NCI-H146 treated with DMSO at 0.1 percent for 48 hours (cell line): ENCODE results near the gene EXOC8.

Source experiments
- DNase-seq: peaks from one replicate; lab custom pipeline; 2025; ENCODE audit not compliant: unreplicated experiment; lab: John Stamatoyannopoulos, UW

The EXOC8 gene

DNA sequence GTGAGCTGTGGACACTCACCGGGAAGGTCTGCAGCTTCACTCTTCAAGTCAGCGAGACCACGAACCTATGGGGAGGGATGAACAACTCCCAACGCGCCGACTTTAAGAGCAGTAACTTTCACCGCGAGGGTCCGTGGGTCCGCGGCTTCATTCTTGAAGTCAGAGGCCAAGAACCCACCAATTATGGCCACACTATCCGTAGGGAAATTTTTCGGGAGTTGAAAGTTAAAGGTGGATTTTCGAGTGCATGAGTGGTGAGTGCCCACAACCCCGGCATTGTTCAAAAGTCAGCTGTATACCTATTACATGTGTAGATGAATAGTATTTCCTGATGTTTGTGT, 19.7 kb downstream of the EXOC8 start:
- DNase-seq, result no peak

DNA sequence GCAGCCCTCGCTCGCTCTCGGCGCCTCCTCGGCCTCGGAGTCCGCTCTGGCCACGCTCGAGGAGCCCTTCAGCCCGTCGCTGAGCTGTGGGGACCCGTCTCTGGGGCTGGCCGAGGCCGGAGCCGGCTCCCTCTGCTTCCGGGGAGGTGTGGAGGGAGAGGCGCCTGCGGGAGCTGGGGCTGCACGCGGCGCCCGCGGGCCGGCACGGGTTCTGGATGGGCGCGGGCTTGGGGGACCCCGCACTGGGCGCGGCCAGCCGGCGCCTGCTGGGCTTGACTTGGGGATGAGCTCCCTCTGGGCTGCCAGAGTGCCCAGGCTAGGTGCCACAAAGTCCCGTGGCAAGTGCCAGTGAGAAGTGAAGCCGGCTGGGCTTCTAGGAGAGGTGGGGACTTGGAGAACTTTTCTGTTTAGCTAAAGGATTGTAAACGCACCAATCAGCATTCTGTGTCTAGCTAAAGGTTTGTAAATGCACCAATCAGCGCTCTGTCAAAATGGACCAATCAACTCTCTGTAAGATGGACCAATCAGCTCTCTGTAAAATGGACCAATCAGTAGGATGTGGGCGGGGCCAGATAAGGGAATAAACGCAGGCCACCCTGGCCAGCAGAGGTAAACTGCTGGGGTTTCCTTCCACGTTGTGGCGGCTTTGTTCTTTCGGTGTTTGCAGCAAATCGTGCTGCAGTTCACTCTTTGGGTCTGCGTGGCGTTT, 20.2 kb downstream of the EXOC8 start:
- DNase-seq, result no peak

DNA sequence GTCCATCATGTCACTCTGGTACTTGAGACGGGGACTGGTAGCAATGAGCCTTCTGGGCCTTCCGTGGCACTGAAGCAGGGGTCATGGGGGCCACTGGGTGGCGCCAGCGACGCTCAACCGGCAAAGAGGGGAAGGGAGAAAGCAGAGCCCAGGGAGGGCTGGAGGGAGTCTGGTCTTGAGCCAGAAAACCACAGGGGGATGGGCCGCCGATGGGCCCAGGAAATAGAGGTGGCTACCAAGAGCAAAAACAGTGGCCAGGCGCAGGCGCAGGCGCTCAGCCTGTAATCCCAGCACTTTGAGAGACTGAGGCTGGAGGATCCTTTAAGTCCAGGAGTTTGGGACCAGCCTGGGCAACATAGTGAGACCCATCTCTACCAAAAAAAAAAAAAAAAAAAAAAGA, 21.8 kb downstream of the EXOC8 start:
- no peak for DNase-seq

DNA sequence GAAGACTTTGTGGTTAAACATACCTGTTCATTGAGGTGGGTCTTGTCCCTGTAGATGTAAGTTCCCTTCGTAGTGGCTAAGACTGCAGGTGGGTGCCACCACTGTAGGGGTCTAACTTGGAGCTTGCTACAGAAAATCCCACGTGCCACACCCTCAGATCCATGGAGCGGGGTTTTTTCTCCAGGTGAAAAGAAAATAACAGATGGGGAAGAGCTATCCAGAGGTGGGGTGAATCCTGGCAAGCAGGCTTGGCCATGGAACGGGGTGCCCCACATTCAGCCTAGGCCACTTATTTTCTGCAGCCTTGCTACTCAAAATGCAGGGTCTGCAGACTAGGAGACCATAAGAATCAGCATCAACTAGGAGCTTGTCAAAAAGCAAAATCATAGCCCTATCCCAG, 24.0 kb downstream of the EXOC8 start:
- DNase-seq, result no peak

DNA sequence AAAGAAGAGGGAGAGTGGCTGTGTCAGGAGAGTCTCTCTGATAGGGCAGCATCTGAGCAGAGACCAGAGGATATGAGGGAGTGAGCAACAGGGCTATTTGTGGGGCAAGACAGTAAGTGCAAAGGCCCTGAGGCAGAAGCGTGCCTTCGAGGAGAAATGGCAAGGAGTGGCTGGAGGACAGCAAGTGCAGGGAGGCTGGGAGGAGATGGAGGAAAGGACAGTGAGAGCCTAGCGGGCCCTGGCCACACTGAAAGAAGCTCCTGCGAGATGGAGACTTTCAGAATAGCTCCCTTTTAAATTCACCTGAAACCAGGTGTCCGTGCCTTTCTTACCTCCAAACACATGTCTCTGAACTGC, 25.2 kb downstream of the EXOC8 start:
- DNase-seq, result no peak

DNA sequence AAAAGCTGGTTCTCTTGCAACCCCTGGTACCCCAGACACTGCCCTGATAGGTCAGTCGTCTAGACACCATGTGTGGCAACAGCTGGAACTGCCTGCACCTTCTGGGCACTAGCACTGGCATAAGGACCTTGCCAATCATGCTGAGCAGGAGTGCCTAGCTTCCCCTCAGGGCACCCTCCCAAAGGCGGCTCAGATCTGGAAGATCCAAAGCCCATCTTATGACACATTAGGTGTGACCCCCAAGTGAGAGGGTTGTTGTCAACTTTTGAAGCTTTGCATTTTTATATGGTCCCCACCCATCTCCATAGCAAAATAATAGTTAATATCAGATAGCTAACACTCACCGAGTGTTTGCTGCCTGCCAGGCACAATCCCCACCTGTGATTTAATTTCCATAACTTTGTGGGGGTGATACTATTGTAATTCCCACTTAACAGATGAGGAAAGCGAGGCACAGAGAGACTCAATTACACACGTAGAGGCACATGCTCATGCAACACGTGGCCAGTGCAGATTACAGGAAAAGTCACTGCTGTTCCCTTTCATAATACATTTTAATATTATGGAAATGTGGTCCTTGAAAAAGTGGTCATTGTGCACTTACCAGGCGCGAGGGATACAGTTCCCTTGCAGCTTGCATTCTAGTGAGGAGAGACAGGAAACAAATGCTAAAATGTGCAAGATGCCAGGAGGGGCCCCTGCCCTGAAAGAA, 25.8 kb downstream of the EXOC8 start:
- no peak for DNase-seq

DNA sequence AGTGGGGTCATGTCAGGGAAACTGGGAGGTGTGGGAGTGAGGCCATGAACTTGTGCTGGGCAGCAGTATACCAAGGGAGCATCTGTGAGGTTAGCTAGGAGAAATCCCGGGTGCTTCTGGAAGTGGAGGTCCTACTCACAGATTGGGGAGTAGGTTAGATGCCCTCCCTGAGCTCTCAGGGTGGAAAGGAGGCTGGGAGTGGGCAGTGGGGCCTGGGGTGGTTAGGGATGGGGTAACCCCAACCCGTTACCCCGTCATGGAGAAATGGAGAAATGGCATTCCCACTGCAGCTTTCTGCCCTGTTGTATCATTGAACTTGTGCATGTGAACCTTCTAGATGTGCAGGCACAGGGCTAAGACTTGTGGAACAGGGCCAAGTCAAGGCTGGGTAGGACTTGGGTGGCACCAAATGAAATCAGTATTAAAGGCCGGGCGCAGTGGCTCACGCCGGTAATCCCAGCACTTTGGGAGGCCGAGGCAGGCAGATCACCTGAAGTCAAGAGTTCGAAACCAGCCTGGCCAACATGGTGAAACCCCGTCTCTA, 27.2 kb downstream of the EXOC8 start:
- no peak for DNase-seq

DNA sequence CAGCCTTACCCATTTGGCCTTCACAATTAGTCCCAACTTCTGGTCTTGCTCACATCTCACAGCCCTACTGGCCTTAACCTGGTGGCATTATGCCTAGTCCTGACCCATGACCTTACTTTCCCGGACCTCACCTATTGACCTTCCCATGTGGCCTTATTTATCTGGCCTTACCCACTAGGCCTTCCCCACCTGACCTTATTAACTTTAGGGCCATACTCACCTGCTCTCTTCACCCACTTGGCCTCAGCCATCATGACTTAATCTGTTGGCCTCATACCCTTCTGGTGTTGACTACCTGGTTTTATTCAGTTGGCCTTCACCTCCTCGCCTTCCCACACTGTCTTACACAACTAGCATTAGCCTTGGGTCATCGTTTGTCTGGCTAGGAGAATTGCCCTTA, 35.7 kb downstream of the EXOC8 start:
- no peak for DNase-seq

DNA sequence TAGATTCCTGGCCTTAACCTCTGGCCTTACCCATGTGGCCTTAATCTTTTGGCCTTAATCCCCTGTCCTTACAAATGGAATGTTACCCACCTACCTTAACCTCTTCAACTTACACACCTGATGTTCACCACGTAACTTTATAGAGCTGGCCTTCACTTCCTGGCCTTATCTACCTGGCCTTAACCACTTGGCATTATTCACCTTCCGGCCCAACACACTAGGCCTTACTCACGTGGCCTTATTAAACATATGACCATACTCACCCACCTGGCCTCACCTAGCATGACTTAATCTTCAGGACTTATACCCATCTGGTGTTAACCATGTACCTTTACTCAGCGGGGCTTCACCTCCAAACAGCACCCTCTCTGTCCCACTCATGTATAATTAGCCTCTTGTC, 41.7 kb downstream of the EXOC8 start:
- no peak for DNase-seq

DNA sequence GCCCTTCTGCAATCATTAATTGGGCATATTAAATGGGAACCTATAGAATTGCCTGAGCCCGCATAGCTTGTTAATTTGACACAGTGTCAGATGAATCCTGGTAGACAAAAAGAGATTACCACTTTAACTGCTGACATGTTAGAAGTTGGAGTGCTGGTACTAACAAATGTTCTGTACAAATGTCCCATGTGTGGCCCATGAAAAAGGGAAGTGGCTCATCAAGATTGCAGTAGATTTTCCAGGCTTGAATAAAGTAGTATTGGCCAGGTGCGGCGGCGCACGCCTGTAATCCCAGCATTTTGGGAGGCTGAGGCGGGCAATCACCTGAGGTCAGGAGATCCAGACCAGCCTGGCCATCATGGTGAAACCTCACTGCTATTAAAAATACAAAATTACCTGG, 51.0 kb downstream of the EXOC8 start:
- no peak for DNase-seq

DNA sequence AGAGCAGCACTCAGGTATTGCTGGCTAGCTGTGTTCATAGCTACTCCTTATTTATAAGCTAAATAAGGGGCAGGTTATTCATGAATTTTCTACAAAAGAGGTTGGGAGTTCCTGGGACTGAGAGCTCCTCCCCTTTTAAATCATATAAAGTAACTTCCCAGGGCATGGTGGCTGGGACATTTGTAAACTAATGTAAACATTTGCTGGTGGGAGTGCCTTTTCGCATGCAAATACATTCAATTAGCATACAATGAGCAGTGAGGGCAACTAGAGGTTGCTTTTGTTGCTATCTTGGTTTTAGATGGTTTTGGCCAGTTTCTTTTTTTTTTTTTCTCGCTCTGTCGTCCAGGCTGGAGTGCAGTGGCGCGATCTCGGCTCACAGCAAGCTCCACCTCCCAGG, 53.2 kb downstream of the EXOC8 start:
- no peak for DNase-seq
